IMR-90 (cell line): ENCODE results near the gene REPS2.

Source experiments
- CEBPB ChIP-seq: IDR thresholded peaks from 2 replicates; pipeline ENCODE4 v1.6.1; 2012; ENCODE audit warnings: low read depth, low read length, improper control_type of control experiment
- MAZ ChIP-seq: IDR thresholded peaks from 2 replicates; pipeline ENCODE4 v1.6.1; 2012; ENCODE audit warnings: low read depth, mild to moderate bottlenecking, low read length, improper control_type of control experiment, moderate library complexity, borderline replicate concordance
- NFE2L2 ChIP-seq: fragments of 150-350 bp; IDR thresholded peaks from 2 replicates; pipeline ENCODE4 v1.6.1; 2016; ENCODE audit warnings: low read depth, mild to moderate bottlenecking, low read length
- POLR2A ChIP-seq: IDR thresholded peaks from 2 replicates; pipeline ENCODE4 v1.6.1; 2012; ENCODE audit warnings: mild to moderate bottlenecking, low read depth, low read length
- RAD21 ChIP-seq: IDR thresholded peaks from 2 replicates; pipeline ENCODE4 v1.6.1; 2012; ENCODE audit warnings: low read length, improper control_type of control experiment
- SMC3 ChIP-seq: fragments of 150-350 bp; IDR thresholded peaks from 2 replicates; pipeline ENCODE4 v1.6.1; 2016; ENCODE audit warnings: low read depth, mild to moderate bottlenecking, antibody characterized with exemption, low read length, moderate library complexity
- TF ChIP-seq, protein P1 (sequence below): conservative IDR thresholded peaks from 2 replicates; pipeline ENCODE4 v1.5.1; 2012; ENCODE audit warnings: mild to moderate bottlenecking, low read depth, low read length, improper control_type of control experiment
- TF ChIP-seq, protein P2 (sequence below): fragments of 150-350 bp; IDR thresholded peaks from 2 replicates; pipeline ENCODE4 v1.6.1; 2016; ENCODE audit warnings: low read depth, mild to moderate bottlenecking, low read length, moderate library complexity, borderline replicate concordance

DNA sequence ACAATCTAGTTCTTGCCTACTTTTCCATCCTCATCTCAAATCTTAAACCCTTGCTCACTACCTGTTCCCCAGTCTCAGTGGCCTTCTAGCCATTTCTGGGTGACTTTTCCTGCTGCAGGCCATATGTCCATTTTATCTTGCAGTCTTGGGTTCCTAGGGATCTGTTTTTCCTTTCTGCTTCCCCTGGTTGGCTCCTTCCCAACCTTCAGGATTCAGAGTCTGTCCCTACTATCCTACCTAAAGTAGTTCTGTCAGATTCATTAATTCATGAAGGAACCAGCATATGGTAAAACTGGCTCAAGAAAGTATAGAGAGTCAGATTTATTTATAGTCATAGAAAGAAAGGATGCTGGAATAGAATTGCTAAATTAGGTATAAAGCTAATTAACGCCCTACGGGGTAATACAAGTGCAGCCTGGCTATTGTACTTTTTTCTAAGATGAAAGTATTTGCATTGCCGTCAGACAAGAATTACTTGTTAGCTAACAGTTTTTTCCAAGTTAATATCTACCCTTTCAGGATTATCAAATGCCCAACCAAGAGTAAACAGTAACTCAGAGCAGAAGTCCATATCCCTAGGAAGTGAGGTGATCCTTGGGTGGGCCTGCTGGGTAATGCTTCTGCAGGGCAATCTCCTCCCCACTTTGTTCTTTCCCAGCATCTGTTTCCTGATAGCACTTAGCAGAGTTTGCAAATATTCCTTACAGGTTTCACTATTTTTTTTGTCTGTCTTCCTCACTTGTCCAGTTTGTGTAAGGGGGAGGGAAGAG is 63.6 kb downstream of the REPS2 start:
- TF ChIP-seq, protein P1, sequence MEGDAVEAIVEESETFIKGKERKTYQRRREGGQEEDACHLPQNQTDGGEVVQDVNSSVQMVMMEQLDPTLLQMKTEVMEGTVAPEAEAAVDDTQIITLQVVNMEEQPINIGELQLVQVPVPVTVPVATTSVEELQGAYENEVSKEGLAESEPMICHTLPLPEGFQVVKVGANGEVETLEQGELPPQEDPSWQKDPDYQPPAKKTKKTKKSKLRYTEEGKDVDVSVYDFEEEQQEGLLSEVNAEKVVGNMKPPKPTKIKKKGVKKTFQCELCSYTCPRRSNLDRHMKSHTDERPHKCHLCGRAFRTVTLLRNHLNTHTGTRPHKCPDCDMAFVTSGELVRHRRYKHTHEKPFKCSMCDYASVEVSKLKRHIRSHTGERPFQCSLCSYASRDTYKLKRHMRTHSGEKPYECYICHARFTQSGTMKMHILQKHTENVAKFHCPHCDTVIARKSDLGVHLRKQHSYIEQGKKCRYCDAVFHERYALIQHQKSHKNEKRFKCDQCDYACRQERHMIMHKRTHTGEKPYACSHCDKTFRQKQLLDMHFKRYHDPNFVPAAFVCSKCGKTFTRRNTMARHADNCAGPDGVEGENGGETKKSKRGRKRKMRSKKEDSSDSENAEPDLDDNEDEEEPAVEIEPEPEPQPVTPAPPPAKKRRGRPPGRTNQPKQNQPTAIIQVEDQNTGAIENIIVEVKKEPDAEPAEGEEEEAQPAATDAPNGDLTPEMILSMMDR, result no peak
- TF ChIP-seq RAD21 (no peak), NFE2L2 (no peak), CEBPB (no peak), POLR2A (no peak), MAZ (no peak), SMC3 (no peak)
- TF ChIP-seq, protein P2, sequence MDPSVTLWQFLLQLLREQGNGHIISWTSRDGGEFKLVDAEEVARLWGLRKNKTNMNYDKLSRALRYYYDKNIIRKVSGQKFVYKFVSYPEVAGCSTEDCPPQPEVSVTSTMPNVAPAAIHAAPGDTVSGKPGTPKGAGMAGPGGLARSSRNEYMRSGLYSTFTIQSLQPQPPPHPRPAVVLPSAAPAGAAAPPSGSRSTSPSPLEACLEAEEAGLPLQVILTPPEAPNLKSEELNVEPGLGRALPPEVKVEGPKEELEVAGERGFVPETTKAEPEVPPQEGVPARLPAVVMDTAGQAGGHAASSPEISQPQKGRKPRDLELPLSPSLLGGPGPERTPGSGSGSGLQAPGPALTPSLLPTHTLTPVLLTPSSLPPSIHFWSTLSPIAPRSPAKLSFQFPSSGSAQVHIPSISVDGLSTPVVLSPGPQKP, result no peak
